Measurements from ENCODE around the gene KCNIP1.

The KCNIP1 gene

DNA sequence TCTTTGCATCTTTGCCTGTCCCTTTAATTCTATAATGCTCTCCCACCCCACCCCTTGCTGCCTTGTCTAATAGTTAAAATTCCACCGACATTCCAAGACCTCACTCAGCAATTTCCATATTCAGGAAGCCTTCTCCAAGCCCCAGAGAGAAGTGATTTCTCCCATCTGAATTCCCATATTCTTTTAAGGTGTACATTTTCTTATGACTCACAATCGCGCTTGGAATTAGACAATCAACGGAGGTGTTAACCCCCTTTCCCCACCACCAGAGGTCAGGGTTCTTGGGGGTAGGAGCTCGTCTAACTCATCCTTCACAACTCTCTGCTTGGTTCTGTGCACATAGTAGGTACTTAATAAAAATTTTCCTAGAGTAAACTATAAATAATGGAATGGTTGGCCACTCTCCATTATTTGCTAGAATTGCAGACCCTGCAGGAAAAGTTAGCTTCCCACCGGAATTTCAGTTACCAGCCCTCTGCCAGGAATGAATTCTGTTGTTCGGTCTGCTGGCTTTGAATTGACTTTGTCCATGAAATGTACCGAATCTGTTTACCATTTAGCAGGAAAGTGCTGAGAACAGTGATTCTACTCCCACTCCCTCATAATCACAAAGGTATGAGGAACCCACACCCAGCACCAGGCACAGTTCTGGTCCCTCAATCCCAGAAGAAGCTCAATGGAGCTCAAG is 5.0 kb downstream of the KCNIP1 start:
- no peak for TF ChIP-seq GATA2 (IDR thresholded peaks at IDR 0.05; ENCODE audit: low read depth, low read length)
- TF ChIP-seq GATA3 (IDR thresholded peaks at IDR 0.05; ENCODE audit: low read depth, low read length), result no peak

DNA sequence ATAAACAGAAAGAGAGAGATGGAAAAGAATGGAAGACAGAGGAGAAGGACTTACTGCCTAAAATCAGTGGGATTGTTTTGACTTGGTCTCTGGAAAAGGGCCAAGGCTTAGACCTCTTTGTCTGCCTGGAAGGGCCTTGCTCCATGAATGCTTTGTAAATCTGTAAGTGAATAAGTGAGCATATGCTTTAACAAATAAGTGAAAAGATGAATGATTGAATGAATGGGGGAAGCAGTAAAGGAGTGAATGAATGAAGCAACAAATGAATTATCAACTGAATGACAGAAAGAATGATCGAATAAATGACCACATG is 5.5 kb downstream of the KCNIP1 start:
- TF ChIP-seq GATA2 (IDR thresholded peaks at IDR 0.05; ENCODE audit: low read depth, low read length) (no peak), GATA3 (IDR thresholded peaks at IDR 0.05; ENCODE audit: low read depth, low read length) (no peak)

- TF ChIP-seq GATA3 (IDR thresholded peaks at IDR 0.05; ENCODE audit: low read depth, low read length) (no peak), GATA2 (IDR thresholded peaks at IDR 0.05; ENCODE audit: low read depth, low read length) (no peak)
Measured at GRCh38 chr5:170510126-170510525, 6.3 kb downstream of the KCNIP1 start.

DNA sequence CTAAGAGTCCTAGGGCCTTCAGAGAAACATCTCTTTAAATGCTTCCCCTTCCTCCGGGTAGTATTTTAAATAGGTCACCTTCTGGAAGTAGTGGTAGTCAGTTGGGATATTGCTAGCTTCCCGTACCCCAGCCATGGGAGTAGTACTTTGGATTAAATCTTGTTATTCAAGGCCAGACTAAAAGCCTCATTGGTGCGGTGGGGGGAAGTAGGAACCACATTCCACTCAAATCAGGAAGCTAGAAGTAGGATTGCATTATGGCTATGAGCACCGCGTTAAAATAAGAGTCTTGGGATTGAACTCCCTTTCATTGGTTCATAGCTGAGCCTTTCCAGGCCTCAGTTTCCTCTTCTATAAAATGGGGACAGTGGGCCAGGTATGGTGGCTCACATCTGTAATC is 6.7 kb downstream of the KCNIP1 start:
- TF ChIP-seq GATA3 (IDR thresholded peaks at IDR 0.05; ENCODE audit: low read depth, low read length), result no peak
- no peak for TF ChIP-seq GATA2 (IDR thresholded peaks at IDR 0.05; ENCODE audit: low read depth, low read length)

DNA sequence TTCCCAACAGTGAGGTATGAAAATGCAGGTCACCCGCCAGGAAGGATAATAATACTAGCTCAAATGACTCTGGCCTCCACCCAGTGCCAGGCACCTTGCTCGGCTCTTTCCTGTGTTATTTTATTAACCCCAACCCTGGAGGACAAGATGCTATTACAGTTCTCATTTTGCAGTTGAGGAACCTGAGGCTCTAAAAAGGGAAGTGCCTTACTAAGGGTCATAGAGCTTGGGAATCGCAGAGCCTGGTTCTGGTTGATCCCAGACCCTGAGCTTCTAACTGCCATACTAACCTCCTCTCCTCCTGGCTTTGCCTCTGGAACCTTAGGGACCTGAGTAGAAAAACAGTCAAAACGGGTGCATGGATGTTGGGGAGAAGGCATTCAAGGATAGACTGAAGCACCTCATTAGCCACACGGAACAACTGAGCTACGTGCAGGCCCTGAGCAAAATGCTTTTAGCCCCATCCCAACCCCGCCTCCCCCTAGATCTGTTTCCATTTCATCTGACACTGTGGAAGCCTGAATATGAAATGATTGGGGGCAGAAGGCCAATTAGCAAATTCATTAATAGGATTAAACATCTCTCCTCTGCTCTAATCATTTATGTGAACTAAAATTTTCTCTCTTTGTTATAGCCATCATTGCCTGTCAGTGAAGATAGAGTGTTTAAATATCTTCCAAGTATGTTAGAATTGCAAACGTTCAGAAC is 7.9 kb downstream of the KCNIP1 start:
- no peak for TF ChIP-seq GATA3 (IDR thresholded peaks at IDR 0.05; ENCODE audit: low read depth, low read length)
- TF ChIP-seq GATA2 (IDR thresholded peaks at IDR 0.05; ENCODE audit: low read depth, low read length), result no peak

DNA sequence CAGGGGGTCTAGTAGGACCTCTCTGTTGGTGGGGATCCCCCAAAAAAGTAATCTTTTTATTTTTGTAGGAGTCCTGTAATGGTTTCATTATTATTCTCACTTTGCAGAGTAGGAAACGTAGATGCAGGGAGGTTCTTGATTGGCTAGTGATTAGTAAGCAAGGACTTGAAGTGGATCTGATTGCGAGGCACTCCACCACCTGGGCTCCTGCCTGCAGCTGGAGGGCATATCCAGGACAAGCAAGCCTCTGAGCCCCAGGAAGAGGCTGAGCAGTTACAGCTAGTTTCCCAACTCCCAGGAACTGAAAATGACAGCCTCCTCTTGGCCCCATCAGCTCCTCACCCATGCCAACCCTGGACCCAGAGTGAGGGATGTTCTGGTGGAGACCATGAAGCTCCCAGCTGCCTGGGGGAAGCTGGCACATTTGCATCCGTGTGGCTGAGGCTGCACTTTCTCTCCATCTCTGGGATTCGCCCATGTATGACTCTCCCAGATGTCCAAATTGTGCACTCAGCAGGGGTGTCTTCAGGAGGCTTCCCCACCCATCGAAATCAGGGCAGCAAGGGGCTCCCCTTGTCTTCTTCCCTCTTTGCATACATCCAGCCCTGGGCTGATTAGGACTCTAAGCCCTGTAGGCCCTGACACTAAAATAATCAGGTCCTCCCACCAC is 10.2 kb downstream of the KCNIP1 start:
- TF ChIP-seq GATA3 (IDR thresholded peaks at IDR 0.05; ENCODE audit: low read depth, low read length) (no peak), GATA2 (IDR thresholded peaks at IDR 0.05; ENCODE audit: low read depth, low read length) (no peak)

- no peak for TF ChIP-seq GATA3 (IDR thresholded peaks at IDR 0.05; ENCODE audit: low read depth, low read length)
- no peak for TF ChIP-seq GATA2 (IDR thresholded peaks at IDR 0.05; ENCODE audit: low read depth, low read length)
Measured at GRCh38 chr5:170517411-170517810, 13.6 kb downstream of the KCNIP1 start.

- TF ChIP-seq GATA3 (IDR thresholded peaks at IDR 0.05; ENCODE audit: low read depth, low read length) (no peak), GATA2 (IDR thresholded peaks at IDR 0.05; ENCODE audit: low read depth, low read length) (no peak)
Measured at GRCh38 chr5:170518277-170518676, 14.5 kb downstream of the KCNIP1 start.

DNA sequence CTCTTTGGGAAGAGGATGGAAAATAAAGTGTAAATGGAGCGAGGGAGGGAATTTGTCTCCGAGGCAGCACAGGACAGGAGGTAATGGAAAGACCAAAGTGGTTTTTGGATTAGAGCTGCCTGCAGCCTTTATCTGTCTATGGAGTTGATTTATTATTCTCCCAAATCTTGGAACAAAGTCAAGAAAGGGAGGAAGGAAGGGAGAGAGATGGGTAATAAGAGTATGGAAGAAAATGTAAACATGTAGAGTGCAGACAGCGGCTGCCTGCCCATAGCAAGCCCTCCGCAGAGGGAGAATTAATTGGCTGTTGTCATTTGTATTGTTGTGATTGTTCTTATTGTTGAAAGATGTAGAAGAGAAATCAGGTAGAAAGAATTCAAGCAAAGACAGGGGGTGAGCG is 15.7 kb downstream of the KCNIP1 start:
- no peak for TF ChIP-seq GATA2 (IDR thresholded peaks at IDR 0.05; ENCODE audit: low read depth, low read length)
- TF ChIP-seq GATA3 (IDR thresholded peaks at IDR 0.05; ENCODE audit: low read depth, low read length), result no peak

DNA sequence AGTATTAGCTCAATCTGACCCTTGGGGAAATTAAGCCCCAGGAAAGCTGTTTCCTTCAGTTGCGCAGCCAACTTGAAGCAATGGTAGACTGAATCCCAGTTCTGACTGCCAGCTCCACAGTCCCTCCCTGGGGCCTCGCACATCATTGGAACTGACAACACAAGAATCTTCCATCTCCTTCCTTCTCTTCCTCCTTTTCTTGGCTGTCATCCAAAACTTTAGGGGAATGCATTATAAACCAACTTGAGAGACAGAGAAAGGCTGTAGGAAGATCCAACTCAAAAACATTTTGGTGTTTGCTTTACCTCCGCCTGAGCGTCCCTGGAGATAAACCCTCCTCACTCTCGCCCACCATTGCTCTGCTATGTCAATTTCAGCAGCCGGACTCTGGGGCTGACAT is 16.6 kb downstream of the KCNIP1 start:
- no peak for TF ChIP-seq GATA2 (IDR thresholded peaks at IDR 0.05; ENCODE audit: low read depth, low read length)
- no peak for TF ChIP-seq GATA3 (IDR thresholded peaks at IDR 0.05; ENCODE audit: low read depth, low read length)

DNA sequence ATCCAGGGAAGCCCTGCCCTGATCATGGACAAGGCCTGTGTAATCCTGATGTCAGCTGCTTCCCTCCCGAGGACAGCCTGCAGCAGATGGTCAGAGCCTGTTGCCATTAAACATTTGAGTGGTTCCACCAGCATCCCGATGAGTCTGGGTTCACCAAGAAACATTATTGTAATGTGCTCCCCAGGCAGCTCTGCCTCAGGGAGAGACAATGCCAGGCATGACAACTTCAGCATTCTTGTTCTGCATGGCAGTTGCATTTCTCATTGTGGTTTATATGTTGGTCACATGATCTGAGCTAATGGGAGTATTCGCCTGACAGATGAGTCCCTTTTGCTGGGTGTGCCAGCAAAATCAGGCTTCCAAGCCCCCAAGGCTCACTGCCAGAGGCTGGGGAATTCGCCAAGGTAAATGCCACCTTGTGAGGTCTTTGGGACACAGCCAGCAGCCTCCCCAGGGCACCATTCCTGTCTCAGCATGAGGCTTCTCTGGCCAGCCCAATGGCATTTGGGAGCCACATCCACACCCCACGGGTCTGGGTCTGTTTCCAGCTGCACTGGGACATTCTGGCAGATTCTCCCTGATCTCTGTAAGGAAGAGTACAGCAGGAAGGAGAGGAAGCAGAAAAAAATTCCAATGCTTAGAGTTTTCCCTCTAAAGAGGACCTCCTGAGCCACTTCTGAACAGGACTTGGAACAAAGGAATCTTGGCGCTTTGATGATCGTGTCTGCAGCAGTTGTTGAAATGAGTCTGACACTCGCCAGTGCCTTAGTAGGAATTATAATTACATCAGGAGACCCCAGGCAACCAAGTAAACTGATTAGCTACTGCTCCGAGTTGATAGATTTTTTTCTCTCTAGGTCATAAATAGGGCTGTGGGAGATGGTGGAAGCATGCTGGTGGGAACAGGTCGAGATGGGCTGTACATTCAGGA is 18.7 kb downstream of the KCNIP1 start:
- no peak for TF ChIP-seq GATA3 (IDR thresholded peaks at IDR 0.05; ENCODE audit: low read depth, low read length)
- TF ChIP-seq GATA2 (IDR thresholded peaks at IDR 0.05; ENCODE audit: low read depth, low read length), result no peak

DNA sequence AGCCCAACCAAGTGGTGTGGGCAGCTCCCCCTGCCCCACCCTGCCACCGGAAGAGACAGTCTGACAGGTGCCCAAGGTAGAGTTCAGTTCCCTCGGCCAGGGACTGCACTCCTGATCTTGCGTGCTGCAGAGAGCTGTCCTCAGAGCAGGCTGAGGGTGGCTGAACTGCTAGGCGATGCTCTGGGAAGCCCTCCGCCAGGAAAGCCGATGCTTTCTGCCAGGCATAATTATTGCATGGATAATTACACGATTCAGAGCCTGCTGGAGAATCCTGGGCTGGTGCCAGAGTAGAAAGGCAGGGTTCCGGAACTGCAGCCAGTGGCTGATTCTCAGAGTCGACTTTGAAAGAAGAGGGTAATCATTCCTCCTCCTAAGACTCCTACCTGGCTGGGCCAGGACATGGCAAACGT is 19.3 kb downstream of the KCNIP1 start:
- TF ChIP-seq GATA3 (IDR thresholded peaks at IDR 0.05; ENCODE audit: low read depth, low read length), result no peak
- no peak for TF ChIP-seq GATA2 (IDR thresholded peaks at IDR 0.05; ENCODE audit: low read depth, low read length)

DNA sequence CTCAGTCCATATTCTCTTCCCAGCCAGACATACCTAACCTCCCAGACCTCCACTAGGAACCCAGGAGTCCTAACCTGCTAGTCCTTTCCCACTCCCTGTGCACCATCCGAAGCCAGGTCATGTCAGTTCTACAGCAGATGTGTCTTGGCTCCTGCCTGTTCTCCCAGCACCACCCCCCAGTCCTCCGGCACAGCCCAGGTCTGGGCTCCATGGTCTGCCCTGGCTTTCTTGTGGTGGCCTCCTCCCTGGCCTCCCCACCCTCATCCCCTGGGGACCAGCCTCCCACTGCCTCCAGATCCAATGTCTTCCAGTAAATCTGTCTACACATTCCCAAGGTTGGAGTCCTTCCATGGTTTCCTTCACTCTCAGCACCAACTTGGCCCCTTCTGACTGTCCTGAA is 20.0 kb downstream of the KCNIP1 start:
- no peak for TF ChIP-seq GATA2 (IDR thresholded peaks at IDR 0.05; ENCODE audit: low read depth, low read length)
- TF ChIP-seq GATA3 (IDR thresholded peaks at IDR 0.05; ENCODE audit: low read depth, low read length), result no peak

DNA sequence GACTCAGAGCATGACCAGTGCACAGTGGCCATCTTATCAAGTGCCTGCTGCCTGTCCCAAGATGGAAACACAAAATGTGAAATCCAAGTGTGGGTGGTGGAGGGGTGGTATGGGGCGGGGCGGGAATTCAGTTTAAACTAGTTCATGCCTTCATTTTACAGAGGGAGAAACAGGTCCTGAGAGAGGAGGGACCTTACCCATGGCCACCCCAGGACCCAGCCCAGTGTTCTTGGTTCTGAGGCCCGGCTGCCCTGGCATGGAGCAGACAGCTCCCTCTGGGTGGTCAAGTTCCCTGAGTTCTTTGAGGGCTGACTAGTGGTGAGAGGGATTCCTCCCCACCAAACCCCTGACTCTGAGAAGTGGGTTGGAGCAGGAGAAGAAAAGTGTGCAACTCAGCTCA is 20.8 kb downstream of the KCNIP1 start:
- TF ChIP-seq GATA2 (IDR thresholded peaks at IDR 0.05; ENCODE audit: low read depth, low read length), result no peak
- TF ChIP-seq GATA3 (IDR thresholded peaks at IDR 0.05; ENCODE audit: low read depth, low read length), result no peak

Measured in SH-SY5Y (cell line).